NCI-H2107 (cell line): ENCODE measurements around the gene ELN.
"Not testable (repeated sequence)": the region's sequence is repeated elsewhere in the genome, so short reads cannot be mapped to it uniquely, and the experiment has no call there.

ENCODE experiments used
- DNase-seq: peaks from one replicate; lab custom pipeline; 2025; lab: John Stamatoyannopoulos, UW

The ELN gene

DNA sequence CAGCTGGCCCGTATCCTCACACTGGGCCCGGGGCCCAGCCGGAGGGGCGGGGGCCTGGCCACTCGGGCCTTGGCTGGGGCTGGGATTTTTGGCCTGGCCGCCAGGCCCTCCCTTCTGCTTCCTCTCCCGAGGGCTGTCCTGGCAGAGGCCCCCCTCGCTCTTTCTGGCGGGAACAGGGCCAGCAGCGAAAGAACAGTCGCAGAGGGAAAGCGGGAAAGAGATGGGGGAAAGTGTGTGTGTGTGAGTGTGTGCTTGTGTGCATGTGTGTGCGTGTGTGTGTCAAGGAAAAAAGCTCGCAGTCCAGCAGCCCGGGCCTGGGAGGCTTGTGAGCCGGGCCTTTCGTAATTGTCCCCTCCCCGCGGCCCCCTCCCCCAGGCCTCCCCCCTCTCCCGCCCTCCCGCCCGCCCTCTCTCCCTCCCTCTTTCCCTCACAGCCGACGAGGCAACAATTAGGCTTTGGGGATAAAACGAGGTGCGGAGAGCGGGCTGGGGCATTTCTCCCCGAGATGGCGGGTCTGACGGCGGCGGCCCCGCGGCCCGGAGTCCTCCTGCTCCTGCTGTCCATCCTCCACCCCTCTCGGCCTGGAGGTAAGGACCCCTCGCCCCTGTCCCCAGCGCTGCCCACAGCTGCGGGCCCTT, at the start of gene ELN:
Gene ELN (plus strand): TSS at position 491 of the 638 bp plus-strand sequence. CDS start 15 bp downstream, at position 506.
- DNase-seq: no peak

DNA sequence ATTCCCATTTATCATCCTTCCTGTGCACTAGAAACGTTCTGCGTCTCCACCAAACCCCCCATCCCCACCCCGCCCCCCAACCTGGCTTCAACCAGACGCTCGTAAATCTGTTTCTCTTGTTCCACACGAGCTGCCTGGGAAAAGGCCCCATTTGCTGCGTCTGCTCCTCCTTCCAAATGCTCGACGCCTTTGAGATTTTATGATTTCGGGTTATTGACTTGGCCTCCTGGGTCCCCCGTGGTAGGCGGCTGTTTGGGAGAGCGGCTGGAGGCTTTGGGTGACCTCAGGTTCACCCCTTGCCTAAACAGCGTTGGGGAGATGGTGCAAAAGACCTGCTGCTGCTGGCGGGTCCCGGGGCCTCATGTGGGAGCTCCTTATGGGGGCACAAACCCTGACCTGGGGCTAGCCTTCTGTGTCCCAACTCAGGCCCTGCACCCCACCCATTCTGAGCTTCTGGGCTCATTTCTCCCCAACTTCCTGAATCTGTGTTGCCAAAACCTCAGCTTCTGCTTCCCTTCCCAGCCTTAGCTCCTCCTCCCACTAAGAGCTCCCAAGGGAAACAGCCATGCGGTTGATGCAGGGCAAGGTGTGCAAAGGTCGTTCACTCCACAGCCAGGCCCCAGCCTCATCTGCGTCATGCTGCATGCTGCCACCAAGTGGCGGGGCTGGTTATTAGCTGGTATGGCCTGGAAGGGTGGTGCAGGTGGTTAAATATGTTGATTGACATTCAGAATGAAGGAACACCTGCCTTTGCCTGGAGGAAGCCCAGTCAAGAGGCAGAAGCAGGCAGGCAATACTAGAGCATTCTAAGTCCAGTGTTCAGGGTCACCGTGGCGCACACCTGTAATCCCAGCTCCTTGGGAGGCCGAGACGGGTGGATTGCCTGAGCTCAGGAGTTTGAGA, 49.1 kb upstream of the ELN start:
- peak; percentile 90 for DNase-seq

DNA sequence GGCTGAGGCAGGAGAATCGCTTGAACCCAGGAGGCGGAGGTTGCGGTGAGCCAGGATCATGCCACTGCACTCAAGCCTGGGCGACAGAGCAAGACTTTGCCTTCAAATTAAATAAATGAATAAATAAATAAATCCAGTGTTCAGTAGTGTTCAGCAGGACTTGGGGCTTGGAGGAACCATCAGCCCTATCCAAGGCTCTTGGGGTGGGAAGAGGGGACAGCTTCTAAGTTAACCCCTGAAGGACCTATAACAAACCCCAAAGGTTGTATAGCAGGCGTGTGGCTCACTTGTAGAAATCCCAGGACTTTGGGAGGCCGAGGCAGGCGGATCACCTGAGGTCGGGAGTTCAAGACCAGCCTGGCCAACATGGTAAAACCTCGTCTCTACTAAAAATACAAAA, 48.3 kb upstream of the ELN start:
- DNase-seq: not testable (repeated sequence)

DNA sequence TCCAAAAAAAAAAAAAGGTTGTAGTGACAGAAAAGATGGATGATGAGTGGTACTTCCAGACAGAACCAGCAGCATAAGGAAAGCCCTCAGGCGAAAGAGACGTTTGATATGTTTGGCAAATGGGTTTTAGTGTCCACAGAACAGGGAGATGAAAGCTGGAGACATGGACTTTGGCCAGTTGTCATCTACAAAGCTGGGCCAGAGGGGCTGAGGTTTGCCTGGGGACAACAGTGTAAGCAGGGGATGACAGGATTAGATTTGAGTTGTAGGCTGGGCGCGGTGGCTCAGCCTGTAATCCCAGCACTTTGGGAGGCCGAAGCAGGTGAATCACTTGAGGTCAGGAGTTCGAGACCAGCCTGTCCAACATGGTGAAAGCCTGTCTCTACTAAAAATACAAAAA, 47.8 kb upstream of the ELN start:
- no peak for DNase-seq

DNA sequence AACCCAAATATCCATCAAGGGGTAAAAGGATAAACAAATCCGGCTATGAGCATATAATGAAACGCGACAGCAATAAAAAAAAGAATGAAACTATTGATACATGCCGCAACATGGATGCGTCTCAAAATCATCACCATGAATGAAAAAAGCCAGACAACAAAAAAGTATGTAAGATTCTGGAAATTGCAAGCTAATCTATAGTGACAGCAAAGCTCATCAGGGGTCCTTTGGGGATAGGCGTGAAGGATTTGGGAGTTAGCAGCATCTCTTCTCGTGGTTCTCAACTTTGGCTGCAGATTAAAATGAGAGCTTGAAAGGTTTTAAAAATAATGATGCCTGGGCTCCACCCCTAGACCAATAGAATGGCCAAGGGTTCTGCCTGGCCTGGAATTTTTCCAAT, 46.0 kb upstream of the ELN start:
- no peak for DNase-seq

DNA sequence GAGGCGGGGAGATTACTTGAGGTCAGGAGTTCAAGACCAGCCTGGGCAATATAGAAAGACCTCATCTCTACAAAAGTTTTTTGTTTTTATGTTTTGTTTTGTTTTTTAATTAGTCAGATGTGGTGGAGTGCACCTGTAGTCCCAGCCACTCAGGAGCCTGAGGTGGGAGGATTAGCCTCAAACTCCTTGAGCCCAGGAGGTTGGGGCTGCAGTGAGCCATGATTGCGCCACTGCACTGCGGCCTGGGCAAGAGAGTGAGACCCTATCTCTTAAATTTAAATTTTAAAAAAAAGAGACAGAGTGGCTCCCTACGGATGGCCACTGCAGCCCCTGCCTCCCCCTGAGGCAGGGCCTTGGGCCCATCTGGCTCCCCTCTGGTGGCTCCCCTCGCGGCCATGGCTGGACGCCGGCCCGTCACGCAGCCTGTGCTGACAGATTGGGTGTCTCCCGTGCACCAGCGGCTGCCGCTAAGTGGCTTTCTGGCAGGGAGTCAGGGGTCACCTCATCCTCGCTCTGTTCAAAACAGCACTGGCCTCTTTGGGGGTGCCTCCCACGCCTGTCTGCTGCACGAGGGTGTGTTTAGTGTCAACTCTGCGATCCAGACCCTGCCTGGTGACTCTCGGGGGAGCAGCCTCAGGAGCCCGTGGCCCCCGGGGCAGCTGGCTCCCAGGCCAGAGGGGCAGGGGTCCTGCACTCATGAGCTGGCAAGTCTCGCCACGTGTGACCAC, 44.4 kb upstream of the ELN start:
- no peak for DNase-seq

DNA sequence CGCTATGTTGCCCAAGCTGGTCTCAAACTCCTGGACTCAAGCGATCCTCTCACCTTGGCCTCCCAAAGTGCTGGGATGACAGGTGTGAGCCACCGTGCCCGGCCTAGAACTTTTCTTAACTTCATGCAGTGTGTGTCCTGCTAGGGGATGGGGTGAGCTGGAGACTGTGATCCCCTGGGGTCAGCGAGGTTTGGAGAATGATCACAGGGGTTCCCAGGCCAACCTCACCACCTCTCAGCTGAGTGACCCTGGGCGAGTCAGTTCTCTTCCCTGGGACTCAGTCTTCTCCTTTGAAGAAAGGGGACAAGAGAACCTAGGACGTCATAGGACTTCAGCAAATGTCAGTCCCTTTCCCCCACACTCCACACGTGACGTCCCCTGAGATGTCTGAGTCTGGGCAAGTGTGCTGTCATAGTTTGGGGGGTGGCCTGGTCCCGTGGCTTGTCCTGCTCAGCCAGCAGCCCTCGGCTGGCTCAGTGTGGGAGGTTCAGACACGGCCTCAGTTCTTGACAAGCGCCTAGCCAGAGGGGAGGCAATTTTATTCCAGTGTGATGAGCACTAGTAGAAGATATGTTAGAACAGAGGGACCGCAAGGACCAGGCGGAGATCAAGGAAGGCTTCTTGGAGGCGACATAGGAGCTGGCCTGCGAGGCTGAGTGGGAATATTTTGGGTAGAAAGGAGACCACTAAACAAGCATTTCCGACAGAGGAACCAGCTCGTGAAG, 43.3 kb upstream of the ELN start:
- no peak for DNase-seq

DNA sequence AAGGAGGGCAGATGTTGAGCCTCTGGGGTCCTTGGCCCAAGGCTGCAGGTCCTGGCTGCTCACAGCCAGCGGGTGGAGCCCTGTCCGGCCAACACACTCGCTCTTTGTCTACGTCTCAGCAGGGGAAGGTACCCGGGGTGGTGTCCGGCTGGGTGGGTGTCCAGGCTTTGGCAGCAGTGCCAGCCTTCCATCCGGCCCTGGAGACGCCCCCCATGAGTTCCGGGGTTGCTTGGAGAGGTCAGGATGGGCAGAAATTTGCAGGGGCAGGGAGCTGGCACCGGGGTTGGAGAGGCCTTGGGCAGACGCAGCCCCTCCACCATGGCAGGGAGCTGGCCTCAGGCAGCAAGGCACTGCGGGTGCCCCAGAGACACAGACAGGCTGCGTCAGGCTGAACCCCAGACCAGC, 42.2 kb upstream of the ELN start:
- no peak for DNase-seq

DNA sequence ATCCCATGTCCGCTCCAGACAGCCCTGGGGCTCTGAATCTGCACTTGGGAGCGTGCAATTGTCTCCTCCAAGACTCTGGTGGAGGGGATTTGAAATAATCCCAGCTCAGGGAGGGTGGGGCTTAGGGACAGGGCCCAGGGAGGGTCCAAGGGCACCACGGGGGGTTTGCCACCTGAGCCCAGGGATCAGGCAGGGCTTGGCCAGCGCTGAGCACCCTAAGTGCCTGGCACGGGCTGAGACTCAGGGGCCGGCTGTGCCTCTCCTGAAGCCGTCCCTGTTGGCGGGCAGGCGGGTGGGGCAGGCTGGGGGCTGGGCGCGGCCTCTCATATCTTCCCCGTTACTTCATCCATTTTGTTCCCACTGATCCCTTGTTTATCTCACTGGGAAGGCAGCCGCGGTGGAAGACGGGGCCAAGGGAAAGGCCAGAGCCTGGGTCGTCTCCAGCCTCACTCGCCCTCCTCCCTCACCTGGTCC, 41.8 kb upstream of the ELN start:
- no peak for DNase-seq

DNA sequence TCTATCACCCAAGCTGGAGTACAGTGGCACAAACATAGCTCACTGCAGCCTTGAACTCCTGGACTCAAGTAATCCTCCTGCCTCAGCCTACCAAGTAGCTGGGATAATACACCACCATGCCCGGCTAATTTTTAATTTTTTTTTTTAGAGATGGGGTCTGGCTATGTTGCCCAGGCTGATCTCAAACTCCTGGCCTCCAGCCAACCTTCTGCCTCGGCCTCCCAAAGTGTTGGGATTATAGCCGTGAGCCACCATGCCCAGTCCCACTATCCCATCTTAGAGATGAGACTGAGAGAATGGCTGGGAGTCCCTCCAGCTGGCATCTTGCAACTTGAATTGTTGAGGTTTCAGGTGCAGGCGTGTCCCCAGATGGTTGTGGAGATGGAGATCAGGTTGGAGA, 40.7 kb upstream of the ELN start:
- DNase-seq: no peak

DNA sequence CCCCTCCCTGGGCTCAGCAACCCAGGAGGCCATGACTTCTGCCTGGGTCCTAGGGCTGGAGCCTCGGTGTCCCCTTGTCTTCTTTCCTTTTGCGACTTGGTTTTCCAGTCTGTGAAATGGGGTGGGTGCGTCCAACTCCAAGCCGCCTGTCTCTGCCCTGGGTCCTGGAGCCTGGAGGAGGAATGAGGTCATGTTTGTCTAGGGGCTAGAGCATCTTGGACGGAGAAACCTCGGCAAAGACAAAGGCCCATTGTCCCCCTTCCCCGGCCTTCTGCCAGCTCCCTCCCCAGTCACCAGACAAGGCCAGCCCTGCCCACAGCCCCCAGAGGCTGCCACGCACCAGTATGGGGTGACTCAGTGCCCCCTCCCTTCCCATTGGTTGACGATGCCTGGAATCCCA, 39.8 kb upstream of the ELN start:
- DNase-seq: no peak

DNA sequence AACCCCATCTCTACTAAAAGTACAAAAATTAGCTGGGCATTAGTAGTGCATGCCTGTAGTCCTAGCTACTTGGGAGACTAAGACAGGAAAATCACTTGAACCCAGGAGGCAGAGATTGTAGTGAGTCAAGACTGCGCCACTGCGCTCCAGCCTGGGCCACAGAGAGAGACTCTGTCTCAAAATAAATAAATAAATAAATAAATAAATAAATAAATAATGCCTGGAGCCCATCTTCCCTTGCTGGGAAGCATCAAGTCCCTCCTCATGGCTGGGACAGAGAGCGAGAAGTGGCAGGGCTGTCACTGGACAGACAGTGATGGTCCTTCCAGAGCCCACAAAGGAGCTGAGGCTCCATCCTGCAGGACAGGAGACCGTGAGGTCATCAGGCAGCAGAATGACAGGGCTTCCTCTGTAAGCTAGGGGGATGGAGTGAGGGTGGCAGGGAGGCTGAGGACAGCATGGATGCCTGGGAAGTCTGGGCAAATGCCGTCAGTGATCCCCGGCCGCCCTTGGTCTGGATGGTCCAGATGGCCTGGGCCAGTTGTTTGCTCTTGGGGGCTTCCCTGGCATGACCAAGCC, 36.4 kb upstream of the ELN start:
- no peak for DNase-seq

DNA sequence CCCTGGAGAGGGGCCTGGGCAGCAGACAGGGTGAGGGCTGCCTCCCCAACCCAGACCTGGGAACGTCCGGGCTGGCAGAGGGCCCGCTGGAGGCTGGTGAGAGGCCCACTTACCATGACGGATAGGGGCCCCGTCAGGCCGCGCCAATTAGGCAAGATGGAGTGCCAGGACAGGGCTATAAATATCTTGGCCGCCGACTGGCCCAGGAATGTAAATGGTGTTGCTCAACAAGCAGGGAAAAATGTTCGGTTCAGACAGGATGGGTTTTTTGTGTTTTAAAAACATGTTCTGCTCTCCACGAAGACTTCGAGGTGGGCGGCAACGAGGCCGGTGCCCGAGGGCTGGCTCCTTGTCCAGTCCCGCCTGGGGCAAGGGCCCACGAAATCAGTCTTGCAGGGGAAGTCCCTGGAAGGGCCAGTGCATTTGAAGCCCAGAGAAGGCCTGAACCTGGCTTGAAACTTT, 35.8 kb upstream of the ELN start:
- DNase-seq: no peak

DNA sequence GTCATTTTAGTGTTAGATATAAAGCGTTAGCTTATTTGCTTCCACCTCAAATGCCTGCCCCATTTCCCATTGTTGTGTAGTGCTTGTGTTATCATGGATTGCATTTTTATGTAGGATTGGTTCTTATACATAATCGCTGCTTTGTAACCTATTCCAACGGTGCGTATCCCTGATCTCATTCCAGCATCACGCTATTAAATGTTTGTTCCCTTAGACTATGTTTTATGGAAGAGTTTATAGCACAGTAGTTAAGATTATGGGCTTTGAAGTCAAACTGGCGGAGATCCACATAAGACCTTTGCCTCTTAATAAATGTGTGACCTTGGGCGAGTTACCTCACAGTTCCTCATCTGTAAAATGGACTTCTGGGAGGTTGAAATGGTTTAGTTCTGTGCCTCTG, 34.0 kb upstream of the ELN start:
- no peak for DNase-seq

DNA sequence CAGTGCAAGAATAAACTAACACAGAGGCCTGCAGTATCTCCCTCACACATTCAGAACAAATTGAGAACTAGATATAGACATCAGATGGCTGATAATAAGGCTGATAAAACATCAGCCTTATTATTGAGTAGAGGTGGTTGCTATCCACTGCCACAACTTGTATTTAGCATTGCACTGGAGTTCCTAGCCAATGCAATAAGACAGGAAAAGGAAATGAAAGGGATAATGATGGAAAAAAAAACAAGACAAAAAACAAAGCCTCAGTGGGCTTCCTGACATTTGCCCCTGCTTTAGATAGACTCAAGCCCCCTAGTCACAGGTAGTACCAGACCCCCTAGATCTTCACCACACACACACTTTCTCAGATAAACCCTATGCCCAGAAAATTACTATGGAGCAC, 33.2 kb upstream of the ELN start:
- DNase-seq: no peak

DNA sequence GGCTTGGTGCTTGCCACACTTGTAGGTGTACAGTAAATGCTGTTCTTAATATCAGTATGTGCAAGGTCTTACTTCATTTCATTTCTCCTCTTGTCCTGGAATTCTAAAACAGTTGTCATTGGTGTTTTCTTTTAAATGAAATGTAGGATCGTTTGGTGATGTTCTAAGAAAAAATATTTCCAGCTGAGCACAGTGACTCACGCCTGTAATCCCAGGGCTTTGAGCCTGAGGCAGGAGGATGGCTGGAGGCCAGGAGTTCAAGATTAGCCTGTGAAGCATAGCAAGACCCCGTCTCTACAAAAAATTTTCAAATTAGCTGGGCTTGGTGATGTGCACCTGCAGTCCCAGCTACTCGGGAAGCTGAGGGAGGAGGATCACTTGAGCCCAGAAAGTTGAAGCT, 32.6 kb upstream of the ELN start:
- DNase-seq: no peak

DNA sequence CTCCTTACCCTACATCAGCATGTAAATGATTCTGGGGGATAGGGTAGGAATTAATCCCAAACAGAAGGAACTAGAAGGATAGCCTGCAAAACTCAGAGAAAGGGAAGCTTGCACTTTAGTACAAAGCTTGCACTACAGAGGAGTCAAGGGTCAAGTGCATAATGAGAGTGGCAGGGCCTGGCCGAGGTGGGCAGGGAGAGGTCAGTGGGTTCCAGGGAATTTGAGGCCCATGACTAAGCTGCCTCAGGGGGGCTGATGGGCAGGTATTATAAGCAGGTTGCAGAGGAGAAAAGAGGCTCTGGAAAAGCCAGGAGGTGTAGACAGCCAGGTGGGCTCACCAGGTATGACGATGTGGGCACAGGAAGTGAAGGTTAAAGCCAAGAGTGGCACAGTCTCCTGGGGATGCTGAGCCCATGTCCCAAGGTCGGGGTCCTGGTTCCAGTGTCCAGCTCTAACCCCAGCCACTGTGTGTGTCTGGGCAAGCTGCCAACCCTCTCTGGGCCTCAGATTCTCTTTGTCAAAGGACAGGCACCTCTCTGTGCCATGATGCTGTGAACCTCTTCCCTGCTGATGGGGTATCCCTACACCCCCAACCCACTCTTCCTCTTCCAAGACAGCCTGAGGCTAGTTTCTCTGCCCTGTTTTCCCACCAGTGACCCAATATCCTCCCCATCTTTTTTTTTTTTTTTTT, 32.0 kb upstream of the ELN start:
- no peak for DNase-seq

DNA sequence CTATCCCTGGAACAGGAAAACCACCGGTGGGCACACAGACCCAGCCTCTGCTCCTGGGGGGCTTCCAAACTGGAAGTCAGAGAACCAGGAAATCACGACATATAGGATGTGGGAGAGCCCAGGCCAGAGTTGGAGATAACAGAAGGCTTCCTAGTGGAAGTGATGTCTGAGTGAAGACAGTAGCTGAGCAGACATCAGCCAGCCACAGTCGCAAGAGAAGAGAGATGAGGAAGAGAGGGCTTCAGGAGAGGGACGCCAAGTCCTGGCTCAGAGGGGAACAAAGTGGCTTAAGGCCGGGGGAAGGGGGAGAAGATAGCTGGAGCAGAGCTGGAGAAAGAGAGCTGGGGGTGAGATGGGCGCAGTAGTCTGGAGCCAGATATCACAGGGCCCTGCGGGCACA, 30.9 kb upstream of the ELN start:
- DNase-seq: no peak

DNA sequence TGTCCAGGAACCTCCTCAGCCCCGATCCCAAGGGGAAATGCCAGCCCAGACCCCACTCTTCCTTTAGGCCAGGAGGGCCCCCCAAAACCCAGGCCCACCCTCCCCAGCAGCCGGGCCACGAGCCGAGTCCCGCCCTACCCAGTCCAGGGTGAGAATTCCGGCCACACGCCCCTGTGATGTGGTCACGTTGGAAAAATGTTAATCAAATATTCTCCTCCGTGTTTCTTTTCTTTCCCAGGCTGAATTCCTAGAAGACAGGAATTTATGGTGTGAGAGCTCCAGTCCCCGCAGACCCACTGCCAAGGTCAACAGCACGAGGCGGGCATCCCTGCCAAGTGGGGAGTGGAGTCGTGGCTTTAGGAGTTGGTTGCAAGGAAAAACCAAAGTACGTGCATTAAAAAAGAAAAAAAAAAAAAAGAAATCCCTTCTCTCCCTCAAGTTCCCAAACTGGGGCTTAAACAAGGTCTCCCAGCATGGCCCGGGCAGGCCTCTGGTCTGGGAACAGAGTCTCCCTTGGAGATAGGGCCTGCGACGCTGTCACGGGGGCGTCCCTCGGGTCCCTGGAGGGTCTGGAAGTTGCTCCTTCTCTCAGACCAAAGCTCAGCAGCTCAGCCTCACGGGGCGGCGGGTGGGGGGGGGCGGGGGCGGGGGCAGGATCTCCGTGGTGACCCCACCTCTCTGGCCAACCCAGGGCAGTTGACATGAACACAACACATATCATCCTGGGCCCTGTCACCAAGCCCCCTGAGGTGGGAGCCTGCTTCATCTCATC, 28.1 kb upstream of the ELN start:
- DNase-seq: no peak

DNA sequence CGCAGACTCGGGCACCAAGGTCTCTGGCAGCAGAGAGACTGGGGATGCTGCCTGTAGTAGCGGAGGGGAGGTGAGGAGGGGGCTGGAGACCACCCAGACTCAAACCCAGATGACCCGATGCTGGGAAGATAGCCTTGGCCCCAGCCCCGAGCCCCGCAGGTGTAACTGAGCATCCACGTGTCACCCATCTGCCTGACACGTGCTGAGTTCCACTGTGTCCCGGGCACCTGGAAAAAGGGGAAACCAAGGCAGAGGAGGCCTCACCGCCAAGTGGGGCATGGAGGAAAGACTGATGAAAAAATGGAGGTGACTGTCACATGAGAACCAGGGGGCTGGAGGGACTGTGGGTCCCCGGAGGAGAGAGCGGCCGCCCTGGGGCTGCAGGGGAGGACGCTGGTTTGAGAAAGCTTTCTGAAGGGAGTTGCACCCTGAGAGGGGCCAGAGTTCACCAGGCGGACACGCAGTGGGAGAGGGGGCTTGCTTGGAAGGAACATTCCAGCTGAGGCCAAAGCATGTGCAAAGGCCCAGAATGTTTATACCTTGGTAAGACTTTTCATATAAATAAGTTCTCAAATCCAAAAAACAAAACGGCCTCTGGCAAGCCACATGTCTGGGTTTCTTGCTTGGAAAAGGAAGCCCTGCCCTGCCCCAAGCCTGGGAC, 27.4 kb upstream of the ELN start:
- no peak for DNase-seq
